Measurements from ENCODE around the gene FAM171A2.
"Not testable (repeated sequence)": the region's sequence is repeated elsewhere in the genome, so short reads cannot be mapped to it uniquely, and the experiment has no call there.

FAM171A2 gene

GRCh38 chr17:44363613-44364159 lies at the start of gene FAM171A2:
Gene FAM171A2 (minus strand): TSS chr17:44363853. CDS start chr17:44363714, 139 bp downstream.
- DNase-seq, result peak; percentile 42

GRCh38 chr17:44409309-44410028 lies 45.8 kb upstream of the FAM171A2 start:
- no peak for DNase-seq

DNA sequence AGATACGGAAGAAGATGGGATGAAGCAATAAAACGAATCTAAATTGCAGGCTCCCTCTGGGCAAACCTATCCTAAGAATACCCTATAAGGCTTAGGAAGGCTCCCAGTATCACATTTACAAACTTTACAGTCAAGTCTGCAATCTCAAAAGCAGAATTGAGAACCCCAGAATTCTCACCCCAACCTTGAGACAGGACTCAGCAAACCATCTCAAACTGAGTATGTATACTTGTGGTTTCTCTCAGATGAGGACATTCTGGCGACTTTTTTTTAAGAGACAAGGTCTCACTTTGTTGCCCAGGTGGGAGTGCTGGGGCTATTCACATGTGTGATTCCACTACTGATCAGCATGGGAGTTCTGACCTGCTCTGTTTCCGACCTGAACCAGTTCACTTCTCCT lies 45.1 kb upstream of the FAM171A2 start:
- no peak for DNase-seq

DNA sequence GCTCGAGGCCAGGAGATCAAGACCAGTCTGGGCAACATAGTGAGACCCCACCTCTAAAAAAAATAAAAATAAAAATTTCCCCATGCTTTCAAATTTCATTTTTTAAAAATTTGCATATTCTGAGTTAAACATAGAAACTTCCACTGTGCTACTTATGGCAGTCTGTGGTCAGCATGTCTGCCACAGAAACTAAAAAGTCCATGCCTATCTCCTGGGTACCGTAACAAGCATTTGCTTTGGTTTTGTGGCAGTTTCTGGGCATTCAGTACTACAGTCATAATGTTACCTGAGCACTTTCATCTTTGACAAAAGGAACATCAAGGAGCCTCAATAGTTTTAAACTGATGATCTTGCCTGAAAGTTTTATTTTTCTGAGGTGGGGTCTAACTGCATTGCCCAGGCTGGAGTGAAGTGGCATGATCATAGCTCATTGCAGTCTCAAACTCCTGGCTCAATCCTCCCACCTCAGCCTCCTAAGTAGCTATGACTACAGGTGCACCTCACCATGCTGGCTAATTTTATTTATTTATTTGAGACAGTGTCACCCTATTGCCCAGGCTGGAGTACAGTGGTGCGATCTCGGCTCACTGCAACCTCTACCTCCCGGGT lies 39.0 kb upstream of the FAM171A2 start:
- DNase-seq, result no peak

GRCh38 chr17:44400226-44400847 lies 36.7 kb upstream of the FAM171A2 start:
- no peak for DNase-seq

GRCh38 chr17:44398692-44399691 lies 35.3 kb upstream of the FAM171A2 start:
- no peak for DNase-seq

DNA sequence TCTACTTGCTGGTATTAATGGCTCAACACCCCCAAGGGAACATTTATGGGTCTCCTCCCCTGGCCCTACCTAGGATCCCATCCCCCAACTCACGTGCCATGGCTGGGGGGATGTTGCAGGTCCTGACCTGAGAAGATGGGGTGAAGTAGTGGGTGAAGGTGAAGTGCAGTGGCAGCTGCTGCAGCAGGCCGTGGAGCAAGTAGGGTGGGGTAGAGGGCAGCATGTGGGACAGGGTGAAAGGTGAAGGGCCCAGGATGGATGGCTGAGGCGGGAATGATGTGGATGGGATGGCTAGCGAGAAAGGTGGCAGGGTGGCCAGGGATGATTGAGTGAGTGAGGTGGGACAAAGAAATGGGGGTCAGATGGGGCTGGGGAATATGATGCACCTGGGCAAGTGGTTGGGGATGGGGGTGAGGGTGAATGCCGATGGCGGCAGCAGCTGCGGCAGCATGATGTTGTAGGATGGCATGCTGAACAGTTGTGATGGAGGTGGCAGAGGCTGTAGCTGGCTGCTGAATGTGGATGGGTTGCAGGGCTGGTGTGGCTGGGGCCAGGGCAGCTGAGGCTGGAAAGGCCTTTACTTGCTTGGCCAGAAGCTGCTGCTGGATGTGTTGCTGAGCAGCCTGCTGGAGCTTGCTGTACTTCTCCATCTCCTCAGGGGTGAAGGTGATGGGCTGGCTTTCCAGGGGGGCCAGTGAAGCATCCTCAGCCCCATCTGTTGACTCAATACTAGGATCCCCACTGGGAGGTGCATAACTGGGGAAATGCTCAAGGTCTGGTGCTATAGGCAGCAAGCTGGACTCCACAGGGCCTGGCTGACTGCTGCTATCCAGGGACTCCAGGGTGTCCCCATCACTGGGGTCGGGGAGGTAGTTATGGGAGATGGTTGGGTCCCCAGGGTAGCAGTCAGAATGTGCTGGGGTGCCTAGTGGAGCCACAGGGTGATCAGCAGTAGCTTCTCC lies 34.1 kb upstream of the FAM171A2 start:
- DNase-seq, result no peak

GRCh38 chr17:44396946-44397345 lies 33.3 kb upstream of the FAM171A2 start:
- DNase-seq, result no peak

DNA sequence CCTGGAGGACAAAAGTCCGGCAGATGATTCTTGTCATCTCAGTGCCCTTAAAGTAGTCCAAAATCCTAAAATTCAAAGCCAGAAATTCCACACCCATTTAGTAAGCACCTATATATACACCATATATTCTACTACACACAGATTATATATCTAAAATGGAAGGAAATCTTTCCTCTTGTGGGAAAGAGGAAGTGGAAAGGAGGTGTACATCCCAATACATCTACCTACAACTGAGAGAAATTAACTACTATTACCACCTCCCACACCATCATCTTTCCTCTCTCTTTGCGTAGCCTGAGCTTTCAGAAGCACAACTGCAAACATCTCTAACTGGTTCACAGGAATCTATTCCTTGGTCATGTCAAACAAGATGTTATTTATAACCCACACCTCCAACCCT lies 31.2 kb upstream of the FAM171A2 start:
- DNase-seq, result no peak

DNA sequence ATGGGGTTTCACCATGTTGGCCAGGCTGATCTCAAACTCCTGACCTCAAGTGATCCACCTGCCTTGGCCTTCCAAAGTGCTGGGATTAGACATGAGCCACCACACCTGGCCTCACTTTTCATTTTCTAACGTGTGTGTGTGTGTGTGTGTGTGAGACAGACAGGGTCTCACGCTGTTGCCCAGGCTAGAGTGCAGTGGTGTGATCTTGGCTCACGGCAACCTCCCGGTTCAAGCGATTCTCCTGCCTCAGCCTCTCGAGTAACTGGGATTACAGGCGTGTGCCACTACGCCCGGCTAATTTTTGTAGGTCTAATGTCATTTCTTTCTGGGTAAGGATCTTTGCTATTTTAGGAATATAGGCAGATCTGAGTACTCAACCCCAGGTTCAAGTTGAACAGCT lies 30.5 kb upstream of the FAM171A2 start:
- DNase-seq, result not testable (repeated sequence)

GRCh38 chr17:44390250-44390870 lies 26.7 kb upstream of the FAM171A2 start:
- no peak for DNase-seq

DNA sequence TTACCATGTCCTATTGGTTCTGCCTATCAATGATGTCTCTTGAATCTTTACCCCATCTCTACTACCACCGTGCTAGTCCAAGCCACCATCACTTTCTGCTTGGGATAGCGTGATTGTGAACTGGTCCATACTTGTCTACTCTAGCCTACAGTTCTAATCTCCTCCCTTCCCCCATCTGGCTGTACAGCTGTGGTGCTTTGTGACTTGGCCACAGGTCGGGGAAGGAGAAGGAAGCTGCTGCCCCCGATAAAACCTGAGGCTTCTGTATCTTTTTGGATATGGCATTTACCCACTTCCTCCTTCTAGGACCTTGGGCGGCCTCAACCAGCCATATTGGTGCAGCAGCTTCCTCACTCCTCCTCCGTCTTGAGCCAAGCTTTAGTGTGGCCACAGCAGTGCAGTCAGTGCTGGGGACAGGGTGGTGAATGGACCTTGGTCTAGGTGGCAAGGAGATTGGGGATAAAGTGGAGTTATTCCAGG lies 26.1 kb upstream of the FAM171A2 start:
- DNase-seq, result no peak

DNA sequence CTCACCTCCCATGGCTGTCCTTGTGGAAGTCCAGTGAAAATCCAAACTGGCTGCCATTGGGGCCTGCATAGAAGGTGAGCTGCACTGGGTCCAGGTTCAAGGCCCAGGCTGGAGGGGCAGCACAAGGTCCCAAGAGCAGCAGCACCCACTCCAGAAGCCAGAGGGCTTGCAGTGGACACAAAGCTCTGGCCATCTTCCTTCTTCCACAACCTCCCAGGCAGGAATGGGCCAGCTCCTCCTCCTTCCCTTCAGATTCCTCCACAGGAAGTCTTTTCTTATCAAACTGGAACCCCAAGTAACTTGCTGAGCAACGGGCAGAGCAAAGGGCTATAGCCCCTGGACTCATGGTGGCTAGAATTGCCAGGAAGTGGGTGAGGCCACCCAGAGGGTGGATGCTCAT lies 25.6 kb upstream of the FAM171A2 start, which contains the start of gene ITGA2B:
ITGA2B (minus strand) TSS at position 369 of the 400 bp plus-strand sequence; CDS start at position 193, 176 bp downstream.
- DNase-seq, result no peak

GRCh38 chr17:44387804-44388203 lies 24.2 kb upstream of the FAM171A2 start:
- no peak for DNase-seq

GRCh38 chr17:44386182-44386525 lies 22.5 kb upstream of the FAM171A2 start:
- DNase-seq, result peak; percentile 10

DNA sequence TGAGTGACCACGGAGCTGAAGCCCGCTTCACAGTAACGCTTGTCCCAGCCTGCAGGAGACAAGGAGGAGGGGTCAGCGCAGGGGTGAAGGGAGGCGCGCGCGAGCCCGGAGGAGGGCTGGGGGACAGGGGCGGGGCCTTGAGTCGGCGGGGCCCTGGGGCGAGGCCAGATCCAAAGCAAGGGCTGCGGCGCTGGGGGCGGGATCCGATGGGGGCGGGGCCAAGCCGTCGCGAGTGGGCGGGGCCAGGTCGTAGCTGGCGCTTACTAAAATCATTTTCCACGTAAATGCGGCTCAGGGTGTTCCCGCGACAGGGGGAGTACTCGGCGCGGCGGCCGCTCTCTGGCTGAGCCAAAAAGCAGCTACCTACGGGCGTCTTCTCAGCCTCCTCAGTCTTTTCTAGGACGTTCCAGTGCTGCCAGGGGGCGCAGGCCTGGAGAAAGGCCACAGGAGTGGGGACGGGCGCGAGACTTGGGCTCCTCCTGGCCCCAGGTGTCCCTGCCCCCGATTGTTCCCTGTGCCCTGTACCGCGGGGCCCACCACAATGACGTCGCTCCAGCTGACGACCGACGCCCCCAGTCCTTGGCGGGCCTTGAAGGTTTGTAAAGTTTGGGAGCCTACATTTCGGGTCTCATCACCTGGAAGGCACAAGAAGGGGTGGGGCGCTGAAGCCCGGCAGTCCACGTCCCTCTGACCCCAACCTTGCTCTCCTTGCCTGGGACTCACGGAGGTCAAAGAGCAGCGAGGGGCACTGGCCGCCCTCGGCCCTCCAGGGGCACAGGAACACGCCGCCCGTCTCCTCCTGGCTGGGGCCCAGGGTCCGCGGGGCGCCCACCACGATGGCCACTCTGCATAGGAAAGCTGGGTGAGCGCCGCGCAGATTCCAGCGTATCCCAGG lies 21.9 kb upstream of the FAM171A2 start:
- peak; percentile 76 for DNase-seq

DNA sequence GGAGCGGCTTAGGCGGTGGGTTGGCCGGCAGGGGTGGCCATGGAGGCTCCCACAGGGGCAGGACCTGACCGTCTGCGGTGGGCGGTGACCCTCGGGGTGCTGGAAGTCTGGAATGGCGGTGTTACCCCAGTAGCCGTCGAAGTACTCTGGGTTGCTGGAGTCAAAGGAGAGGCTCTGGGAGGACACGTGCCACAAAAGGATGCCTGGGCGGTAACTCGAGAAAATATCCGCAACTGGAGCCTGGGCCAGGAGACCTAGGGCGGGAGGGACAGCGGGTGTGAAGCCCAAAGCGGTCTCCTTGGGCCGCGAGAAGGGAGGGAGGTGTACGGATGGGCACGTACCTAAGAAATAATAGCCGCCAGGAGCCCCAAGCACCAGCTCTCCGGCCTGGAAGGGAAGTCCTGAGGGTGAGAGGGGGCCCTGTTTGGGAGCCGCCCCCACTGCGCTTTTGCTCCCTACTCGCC lies 21.2 kb upstream of the FAM171A2 start:
- no peak for DNase-seq

GRCh38 chr17:44384281-44384822 lies 20.7 kb upstream of the FAM171A2 start:
- DNase-seq, result no peak

DNA sequence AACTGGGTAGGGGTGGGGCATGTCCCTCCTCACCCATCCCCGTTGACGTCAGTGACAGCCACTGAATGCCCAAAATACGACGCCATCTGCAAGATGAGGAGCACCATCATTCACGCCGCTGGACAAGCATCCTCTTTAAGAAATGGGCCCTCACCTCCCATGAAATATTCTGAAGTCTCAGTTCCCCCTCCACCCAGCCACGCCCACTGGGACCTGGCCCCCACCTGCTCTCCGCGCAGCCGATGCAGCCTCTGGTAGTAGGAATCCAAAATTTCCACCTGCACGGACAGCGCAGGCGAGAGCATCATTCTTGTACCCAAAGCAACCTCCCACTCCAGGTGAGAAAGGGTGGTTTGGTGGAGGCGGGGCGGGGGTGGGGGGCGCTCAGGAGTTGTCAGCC lies 20.2 kb upstream of the FAM171A2 start:
- DNase-seq, result no peak
